Measurements from ENCODE around the gene STAC. TPM values are rescaled to one million over a fixed set of nuclear protein-coding genes. Genes with fewer than 3 reads are reported as not detected.

The STAC gene
- polyA plus RNA-seq, 10 donors = 18.7 to 56.1 (median 34.9) TPM

DNA sequence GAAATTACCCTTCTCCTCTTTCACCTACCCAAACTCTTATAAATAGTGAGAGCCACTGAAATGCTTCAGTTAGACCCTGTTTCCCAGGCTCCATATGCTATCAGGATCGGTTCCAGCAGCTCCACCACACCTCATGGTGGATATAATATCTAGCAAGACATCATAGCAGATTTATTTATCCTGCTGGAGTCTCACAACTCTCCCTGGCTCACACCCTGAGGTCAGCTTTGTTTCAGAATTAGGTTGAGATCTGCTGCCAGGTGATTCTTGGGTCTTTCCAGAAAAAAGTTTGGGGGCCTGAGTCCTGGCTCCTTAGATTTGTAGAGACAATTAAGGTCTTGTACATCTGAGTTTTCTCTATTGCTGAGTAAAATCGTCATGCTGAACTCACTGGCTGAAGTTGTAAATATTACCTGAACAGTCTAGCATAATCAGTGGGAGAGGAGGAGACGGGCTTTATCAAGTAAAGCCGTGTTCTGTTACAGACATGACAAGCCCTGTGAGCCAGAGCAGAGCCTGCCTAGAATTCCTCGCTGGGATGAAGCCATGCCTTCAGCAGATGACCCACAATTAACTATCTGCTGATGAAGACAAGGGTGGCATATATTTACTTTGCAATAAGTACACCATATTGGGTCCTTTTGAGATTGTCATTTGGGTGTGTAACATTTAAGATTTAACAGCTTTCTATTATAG, 131.6 kb downstream of the STAC start:
- DNase-seq = peak in 2 of 3 donors; percentile 18 to 48

DNA sequence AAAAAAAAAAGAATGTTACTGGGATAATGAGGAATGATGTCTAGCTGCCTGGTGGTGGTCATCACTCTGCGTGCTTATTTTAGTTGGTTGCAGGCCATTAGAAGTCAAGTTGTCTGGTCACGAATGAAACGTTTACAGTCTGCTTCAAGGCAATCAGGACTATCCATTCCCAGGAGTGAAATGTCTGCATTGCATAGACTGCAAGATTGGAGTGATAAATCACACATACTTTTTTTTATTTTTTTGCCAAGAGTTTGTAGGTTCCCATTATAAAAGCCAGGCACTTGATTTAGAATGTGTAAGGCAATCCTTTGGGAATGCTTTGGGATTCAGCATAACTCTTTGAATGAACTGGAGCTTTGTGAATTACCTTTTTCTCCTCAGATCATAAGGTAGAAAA, 132.3 kb downstream of the STAC start:
- DNase-seq = peak; percentile 31 to 68 (median 51)

DNA sequence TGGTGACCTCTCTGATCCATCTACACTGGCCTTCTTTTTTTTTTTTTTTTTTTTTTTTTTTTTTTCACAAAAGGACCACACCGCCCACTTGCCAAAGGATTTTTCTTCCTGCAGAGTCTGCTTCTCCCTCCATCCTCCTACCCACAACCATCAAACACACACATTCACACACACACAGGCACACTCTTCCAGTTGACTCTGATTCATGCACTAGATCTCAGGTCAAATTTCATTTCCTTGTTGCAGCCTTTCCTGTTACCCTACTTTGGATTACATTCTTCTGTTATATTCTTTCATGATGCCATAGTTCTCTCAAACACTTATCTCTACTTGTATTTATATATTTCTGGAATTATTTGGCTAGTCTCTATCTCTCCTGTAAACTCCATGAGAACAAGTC, 133.9 kb downstream of the STAC start:
- no peak for DNase-seq

DNA sequence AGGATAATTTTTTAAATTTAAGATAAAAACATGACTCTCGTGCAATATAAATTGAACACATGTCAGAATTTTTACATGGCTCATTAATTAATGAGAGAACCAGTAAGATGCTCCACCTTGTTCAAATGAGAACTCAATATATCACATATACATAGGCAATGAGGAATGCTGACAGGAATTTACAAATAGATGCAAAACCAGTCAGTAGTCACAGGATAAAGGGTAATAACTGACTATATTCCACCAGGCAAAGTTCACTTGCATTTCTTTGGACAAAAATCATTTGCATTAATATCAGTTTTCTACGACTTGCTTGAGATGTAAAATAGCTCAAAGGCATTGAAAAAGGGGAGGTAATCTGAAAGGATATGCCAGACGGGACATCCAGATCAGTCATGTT, 139.4 kb downstream of the STAC start:
- no peak for DNase-seq

DNA sequence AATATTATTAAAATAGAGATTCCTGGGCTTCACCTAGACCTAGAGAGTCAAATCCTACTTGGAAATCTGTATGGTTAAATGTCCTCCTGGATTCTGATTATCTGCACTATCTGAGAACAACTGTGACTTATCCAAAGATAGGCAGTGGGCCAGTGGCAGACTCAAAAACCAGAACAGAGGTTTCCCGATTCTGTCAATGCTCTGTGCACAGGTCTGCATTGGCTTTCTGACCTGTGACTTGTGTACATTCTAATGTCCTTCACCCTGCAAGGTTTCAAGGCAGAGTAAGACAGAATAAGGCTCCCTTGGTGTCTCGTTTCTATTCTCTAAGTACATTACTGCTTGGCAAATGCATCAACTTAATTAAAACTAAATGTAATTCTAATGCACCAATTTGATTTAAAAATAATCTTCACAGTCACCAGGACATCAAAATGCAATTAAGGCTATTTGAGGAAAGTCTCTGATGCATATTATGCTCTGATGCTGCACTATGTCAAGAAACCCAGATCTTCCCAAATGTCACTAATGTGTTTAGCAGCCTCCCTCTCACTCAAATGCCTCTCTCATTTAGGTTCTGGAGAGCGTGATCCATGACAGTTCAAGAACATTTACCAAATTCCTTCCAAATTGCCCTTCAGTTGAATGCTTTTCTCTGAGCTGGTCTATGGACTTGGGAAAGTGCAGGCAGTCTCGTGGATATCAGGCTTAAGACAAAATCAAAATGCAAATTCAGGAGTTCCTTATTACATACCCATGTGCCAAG, 140.1 kb downstream of the STAC start:
- no peak for DNase-seq

DNA sequence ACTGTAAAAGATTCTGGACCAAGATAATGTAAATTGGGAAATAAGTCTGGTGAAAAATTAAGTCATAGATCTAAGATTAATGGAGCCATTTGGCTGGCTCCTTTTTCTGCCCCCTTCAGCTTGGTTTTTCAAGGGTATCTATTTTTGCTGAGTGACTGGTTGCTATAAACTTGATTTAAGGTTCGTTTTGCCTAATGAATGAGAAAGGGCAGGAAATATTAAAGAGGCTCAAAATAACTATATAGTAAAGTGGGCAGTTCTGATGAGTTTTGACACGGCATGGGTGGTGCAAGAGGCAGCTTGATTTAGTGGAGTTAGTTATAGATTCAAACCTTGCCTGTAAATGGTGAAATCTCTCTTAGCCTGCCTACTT, 140.7 kb downstream of the STAC start:
- no peak for DNase-seq

DNA sequence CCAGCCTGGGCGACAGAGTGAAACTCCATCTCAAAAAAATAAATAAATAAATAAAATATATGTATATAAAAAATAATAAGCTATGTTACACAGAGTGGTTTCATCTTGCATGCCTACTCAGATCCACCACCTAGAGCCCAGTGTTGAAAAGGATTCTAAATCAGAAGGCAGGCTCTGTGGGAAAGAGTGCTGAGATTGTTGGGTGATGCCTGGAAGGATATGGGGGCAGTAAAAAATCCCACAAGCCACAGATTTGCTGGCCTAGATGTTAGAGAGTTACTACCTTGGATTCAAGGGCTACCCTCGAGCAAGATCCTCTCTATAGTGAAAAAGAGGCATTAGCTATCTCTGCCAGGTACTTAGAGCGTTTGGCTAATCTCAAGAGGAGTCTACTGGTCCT, 144.3 kb downstream of the STAC start:
- no peak for DNase-seq

DNA sequence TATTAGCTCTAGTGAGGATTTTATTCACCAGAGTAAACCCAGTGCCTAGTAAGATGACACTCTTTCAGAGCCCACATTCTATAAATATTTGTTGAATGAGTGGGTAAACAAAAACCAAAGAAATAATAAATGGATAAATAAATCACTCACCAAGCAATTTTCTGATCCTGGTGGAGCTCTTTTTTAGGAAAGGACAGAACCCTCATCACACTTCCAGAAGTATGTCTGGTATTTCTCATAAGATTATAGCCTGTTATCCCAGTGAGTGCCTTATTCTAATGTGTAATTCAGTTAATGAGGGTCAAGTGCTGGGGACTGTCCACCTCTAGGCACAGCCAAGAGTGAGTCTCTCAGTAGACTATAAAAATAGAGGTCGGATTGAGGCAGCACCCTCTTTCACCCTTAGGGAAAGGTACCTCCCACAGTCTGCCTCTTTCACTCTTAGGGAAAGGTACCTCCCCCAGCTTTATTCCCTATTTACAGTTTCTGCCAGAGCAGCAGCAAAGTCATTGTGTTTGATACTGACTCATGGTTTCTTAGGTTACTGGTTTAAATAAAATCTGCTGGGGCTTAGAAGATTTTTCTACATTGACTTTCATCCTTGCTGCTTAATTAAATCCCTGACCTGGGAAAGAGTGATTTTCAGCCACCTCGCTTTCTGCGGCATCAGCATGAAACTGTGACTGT, 145.0 kb downstream of the STAC start:
- DNase-seq = no peak

DNA sequence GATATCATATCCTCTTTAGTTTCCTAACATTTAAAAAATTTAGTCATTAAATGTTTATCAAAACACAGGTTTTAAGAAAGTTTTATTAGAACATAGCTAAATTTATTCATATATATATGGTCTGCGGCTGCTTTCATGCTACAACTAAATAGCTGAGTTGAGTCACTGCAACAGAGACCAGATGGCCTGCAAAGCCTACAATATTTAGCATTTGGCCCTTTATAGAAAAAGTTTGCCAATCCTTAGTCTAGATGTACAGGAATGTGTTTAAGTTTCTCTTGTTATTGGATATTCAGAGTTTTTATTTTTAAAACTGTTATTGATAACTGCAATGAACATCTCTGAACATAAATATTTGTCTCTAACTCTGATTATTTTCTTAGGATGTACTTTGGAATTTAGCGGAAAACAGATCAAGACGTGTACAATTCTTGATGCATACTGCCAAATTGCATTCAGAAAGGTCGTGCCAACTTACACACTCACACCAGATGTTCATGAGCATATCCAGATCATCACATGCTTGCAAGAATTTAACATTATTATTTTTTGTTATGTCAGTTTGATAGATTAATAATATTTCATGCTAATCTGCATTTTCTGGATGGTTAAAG, 157.9 kb downstream of the STAC start:
- peak in 1 of 3 donors; percentile 58 for DNase-seq

DNA sequence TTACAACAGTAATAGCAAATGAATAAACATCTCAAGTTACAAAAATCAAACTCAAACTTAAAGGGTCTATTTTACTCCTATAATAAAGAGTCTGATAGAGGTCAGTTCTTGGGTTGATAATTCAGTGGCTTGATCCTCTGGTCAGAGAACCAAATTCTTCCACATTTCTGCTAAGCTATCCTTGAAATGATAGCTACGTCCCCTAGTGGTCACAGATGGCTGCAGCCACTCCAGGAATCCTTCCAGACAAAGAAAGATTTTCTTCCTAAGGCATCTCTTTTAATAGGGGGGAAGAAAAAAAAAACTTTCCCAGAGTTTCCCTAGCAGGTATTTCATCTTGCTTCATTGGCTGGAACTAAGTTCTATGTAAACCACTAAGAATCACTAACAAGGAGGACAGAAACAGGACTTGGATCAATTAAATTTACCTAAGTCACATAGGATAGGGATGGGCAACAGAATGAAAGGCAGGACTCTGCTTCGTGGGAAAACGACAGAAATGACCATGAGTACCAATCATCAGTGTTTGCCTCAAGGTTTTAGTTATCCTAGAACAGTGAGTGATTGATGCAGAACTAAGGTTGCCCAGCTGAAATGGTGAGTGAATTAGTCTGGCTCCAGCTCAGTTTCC, 160.7 kb downstream of the STAC start:
- no peak for DNase-seq

DNA sequence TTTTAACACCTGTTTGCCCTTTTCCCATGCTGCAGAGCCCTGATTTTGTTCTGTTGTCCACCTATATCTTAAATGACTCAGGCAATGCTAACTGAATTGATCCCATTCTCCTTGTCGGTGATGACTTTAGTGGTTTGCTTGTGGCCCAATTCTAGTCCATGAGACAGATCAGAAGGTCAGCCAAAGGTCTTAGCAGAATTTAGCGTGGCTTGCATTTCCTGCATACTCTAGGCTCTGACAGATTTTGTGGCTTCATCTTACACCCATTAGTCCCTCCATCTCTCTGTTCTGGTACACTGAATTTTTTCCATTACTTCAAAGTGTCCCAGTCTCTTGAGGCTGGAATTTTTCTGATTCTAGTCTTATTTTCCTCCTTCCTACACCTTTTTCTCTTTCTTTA, 161.9 kb downstream of the STAC start:
- DNase-seq = peak in 2 of 3 donors; percentile 45 to 53

DNA sequence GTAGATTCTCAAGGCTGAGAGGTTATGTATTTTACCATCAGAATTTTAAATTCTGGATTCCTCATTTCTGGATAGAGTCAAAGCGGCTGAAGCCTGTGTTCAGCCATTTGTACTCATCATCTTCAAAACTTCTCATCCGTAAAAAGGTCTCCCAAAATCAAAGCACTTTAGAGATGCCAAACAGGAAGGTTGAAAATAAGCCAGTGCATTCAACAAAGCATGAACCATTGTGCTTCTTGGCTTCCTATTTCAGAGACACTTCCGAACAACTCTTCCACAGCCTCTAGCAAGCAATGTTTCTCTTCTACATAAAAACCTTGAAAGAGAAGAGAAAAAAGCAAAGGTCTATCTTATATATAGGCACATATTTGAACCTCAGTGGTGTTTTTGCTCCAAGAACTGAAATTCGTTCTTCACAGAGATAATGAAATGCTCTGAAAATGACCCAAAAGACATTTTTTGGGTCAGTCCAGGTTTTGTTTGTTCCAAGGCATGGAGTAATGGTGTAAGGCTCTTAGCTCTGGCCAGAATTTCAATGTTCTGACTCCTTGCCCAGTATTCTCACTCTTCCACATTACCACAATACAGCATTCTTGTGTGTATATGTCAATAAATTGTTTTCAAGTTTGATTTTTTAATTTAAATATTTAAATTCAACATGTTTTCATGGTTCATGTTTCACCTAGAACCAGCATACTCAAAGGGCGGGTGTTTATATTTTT, 163.1 kb downstream of the STAC start:
- peak in 2 of 3 donors; percentile 80 to 83 for DNase-seq

DNA sequence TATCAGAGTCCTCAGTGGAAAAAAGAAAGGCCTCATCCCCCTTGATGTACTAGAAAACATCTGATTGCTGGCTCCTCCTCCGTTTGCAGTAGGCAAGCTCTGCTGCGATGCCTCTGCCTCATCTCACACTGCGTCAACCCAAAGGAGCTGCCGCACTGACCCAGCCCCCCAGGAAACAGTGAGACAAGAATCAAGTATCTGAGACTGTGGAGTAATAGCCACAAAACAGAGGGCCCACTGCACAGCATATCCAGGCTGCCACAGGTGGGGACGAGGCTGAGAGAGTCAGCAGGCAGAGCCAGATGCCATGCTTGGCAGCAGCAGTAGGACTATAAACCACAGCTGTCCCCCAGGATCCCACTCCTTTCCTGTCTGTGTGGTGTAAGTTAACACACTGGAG, 165.9 kb downstream of the STAC start:
- peak in 2 of 3 donors; percentile 47 to 63 for DNase-seq

DNA sequence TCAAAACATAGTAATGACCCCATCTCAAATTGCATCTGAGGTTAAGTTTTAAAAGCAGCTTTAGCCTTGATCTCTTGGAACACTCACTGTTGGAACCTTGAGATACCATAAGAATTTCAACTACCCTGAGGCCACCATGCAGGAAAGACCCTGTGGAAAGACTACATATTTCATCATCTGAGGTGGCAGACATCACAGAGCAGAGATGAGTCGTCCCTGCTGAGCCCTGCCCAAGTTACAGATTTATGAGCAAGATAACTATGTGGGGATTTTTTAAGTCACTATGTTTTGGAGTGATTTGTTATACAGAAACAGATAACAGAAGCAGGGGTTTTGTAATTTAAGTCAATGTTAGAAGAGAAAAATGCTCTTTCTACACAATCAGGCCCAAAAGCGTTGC, 168.4 kb downstream of the STAC start:
- no peak for DNase-seq

DNA sequence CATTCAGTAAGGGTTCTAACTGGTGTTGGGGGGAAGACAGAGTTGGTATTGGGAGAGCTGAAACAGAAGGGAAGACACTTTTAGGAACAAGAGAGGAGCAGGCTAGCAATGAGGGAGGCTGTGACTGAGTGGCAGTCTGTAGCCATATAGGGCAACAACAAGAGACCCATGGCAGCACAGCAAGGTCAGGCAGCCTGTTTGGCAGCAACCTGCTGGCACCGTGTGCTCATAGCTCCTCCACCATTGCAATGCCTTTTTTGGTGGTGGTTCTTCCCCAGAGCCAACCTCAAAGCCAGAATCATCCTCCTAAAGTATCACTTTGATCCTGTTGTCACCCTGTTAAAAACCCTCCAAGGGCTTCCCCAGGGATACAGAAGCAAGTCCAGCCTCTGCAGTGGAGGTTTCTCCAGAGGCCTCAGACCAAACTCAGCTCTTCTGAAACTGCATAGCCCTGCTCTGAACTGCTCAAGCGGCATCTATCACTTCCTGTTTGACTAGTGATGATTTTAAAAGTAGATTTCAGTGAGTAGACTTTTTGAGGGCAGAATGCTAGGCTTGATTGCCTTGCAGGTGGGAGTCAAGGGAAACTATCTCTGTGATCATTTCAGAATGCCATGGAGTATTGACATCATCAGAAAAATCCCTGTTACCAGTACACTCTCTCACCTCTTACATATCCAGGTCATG, 176.9 kb downstream of the STAC start:
- no peak for DNase-seq

DNA sequence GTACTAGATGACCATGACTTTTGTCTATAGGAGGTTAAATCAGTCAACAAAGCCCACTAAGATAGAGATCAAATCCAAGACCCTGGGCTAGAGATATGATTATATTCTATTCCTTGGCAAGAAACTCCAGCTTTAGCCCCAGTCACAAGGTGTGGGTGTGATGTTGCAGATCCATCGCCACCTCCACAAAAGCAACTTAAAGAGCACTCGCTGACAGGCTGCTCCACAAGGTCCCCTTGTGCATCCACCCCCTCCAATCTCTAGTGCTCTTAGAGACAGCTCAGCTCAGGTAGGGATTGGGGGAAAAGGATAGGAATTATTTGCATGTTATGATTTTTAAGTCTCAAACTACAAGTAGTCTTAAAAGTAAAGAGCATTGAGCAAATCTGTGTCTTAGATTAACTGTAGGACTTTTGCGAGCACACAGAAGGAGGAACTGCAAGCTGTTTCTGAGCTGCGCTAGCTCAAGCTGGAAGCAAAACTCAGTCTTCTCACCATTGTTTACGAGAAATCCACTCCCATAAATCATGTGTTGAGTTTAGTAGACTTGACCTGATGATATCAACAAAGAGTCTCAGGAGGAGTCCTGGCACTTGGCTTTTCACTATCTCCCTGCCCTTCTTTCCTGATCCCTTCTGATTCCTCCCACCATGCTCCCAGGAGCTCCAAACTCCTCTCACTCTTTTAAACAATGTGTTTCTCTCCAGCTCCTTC, 177.6 kb downstream of the STAC start:
- DNase-seq = no peak

DNA sequence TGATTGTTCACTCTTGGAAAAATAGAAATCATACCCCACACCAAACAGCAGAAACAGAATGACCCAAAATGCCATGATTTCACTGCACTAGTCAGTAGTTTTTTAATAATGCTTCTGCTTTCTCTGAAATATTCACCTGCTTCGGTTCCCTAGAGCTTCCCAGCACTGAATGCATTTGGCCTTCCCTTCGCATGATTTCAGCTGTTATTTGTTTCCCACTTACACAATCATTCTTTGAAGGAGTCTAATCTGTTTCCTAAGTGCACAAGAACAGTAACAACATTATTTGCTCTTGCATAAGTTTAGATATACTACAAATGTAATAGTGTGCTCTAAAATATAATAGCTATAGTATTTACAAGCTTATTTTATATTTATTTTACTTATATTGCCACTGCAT, 178.7 kb downstream of the STAC start:
- no peak for DNase-seq

DNA sequence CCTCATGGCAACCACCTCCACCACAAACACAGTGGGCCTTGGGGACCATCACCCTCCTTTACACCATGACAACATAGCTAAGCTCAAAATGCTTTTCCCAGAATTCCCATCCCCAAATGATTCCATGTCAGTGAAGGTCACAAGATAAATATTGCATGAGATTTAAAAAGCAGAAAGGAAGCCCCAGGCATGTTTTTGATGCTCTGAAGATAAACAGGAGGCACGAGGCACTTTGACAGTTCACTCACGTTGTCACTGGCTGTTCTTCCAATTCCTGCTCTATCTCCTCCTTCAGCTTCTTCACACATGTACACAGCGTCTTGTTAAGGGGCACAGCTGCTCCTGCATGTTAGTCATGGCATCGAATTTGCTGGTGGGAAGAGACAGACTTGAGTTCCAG, 180.4 kb downstream of the STAC start:
- no peak for DNase-seq

DNA sequence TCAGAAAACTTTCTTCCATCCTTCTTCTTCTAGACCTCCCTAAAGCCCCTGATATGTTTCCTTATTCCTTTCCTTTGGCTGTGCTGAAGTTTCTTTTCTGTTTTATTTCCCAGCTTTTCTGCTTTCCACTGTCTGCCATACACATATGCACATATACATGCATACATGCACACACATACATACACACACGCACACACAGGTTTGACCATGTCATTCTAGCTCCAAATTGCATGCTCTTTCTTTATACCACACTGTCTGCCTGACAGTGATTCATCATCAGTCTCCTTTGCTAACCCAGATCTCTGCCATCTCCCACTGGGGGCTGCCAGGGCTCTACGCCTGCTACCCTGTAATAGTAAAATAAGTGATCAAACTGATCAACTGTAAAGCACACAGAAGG, 181.3 kb downstream of the STAC start:
- DNase-seq = no peak

DNA sequence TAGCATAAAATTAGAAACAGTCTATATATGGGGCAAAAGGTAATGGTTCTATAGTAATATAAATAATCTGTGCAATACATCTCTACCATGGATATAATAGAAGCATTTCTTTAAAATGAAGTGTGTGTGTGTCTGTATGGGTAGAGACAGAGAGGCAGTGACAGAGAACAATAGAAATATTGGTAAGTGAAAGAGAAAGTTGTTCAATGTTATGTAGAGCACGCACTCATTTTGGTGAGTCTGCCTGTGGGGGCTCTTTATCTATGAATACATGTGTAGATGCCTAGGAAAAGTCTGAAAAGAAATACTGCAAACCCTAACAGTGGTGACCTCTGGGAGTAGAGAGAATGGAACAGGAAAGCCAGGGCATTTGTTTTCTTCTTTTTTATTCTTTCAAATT, 182.6 kb downstream of the STAC start:
- DNase-seq = no peak
